Activated naive CD4-positive, alpha-beta T cell treated with anti-CD3 and anti-CD28 coated beads for 36 hours (primary cell): Measurements from ENCODE around the gene WDR62. TPM values are rescaled to one million over a fixed set of nuclear protein-coding genes. Genes with fewer than 3 reads are reported as not detected.

Experiments
- CTCF ChIA-PET: fragments of 350-600 bp; sonication (Branson Sonifier 250); formaldehyde crosslinking; loops from one replicate; lab custom pipeline; 2021; ENCODE audit warnings: antibody characterized with exemption; lab: Charles Lee
- DNase-seq: peaks from one replicate; pipeline ENCODE4 v3.0.0-alpha.2; 2020
- H3K27ac Mint-ChIP-seq: one replicate; pipeline ENCODE4 v1.8.0; 2021; ENCODE audit warnings: mild to moderate bottlenecking, mixed read lengths
- H3K27me3 Mint-ChIP-seq: one replicate; pipeline ENCODE4 v1.8.0; 2021; ENCODE audit warnings: low read depth, mixed read lengths
- H3K36me3 Mint-ChIP-seq: one replicate; pipeline ENCODE4 v1.8.0; 2021; ENCODE audit warnings: low read depth, mixed read lengths
- H3K4me1 Mint-ChIP-seq: one replicate; pipeline ENCODE4 v1.8.0; 2021; ENCODE audit warnings: low read depth, mixed read lengths
- H3K4me3 Mint-ChIP-seq: one replicate; pipeline ENCODE4 v1.8.0; 2021; ENCODE audit warnings: mild to moderate bottlenecking, moderate library complexity, mixed read lengths
- H3K9me3 Mint-ChIP-seq: one replicate; pipeline ENCODE4 v1.8.0; 2021; ENCODE audit warnings: mixed read lengths
- intact Hi-C: fragments of 100-400 bp; cut with micrococcal nuclease; formaldehyde crosslinking; loops from one replicate; pipeline ENCODE4 v1.15.1; 2023
- total RNA-seq, 2 experiments: library from RNA; stranded (reverse); gene quantifications; one replicate each; pipeline ENCODE4 v1.2.3, GENCODE V29; 2021

WDR62 gene
- total RNA-seq = 10 to 100 TPM; 23.7 to 25.6 TPM

DNA sequence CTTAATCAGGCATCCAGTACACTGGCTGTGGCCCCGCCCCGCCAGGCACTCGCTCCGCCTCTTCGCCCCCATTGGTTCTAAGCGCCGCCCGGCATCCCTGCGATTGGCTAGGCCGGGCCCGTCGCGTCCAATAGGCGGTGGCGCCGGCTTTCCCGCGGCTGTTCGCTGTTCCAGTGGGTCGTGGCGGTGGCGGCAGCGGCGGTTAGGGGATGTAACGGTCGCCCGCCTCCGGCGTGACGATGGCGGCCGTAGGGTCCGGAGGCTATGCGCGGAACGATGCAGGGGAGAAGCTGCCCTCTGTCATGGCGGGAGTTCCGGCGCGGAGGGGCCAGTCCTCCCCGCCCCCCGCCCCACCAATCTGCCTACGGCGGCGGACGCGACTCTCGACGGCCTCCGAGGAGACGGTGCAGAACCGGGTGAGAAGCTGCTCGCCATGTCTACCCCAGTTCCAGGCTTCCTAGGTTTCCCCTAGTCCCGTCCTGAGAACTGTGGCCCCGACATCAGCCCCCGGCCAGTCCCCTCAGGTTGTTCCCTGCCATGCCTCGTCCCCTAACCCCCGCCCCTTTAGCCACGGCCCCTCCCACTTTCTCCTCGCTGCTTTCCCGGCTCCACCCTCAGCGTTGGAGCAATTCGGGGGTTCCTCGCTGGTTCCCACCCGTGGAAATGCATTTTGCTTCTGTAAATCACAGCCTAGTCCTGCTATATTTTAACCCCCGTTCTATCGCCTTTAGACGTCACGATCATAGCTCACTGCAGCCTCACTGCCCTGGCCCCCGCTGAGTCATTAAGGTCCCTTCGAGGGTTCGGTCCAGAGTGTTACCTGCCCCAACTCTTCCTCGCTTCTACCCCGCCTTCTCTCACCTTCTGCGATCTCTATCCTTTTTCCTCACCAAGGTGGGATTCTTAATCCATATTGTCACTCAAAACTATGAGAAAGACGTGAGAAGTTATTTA, at the start of gene WDR62:
TSS of gene WDR62 (plus strand) at position 165 of the 954 bp plus-strand sequence. CDS start at position 240, 75 bp downstream.
- DNase-seq = peak; percentile 96
- H3K27ac Mint-ChIP-seq = peak within 1 kb of the TSS; percentile 98
- H3K4me3 Mint-ChIP-seq = peak within 1 kb of the TSS; percentile 94
- intact Hi-C loops = loop anchor here (1.0 to 5.0 kb wide), 13 partner anchors 41 to 338 kb away; partner anchors contain the start of genes ALKBH6, ARHGAP33, HSPB6 and KMT2B
- H3K4me1 Mint-ChIP-seq = peaks cover 18% of the 10 kb centered on the region
- H3K36me3 Mint-ChIP-seq = peaks cover 8% of the 10 kb centered on the region
- H3K9me3 Mint-ChIP-seq = no peaks in the 10 kb centered on the region
- no peaks in the 10 kb centered on the region for H3K27me3 Mint-ChIP-seq
- CTCF ChIA-PET = interaction anchor here (1.0 kb wide), 2 partner anchors 61 to 73 kb away, joined by 3 read pairs; no protein-coding TSS in a partner anchor

DNA sequence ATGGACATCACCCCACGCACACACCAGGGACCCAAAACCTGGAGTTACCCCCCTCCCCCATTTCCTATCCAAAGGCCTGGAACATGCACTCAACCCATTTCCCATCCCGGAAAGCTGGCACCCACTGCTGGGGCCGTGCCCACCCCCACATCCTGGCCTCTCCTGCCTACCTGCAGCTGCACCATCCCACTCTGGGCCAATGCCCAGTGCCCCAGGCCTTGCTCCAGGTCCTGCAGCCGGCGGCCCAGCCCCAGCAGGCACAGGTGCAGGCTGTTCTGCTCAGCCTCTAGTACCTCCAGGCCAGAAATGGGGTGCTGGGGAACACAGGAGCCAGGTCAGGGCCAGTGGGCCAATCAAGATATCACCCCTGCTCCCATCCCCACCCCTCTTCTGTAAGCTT, 47.7 kb upstream of the WDR62 start:
- CTCF ChIA-PET = no interaction called here
- Mint-ChIP-seq H3K9me3 (no peaks in the 10 kb centered on the region), H3K27me3 (no peaks in the 10 kb centered on the region), H3K36me3 (peaks cover 1% of the 10 kb centered on the region), H3K27ac (no peak overlapping the region), H3K4me3 (no peak overlapping the region), H3K4me1 (peaks cover 10% of the 10 kb centered on the region)
- intact Hi-C loops = no loop called here
- no peak for DNase-seq

DNA sequence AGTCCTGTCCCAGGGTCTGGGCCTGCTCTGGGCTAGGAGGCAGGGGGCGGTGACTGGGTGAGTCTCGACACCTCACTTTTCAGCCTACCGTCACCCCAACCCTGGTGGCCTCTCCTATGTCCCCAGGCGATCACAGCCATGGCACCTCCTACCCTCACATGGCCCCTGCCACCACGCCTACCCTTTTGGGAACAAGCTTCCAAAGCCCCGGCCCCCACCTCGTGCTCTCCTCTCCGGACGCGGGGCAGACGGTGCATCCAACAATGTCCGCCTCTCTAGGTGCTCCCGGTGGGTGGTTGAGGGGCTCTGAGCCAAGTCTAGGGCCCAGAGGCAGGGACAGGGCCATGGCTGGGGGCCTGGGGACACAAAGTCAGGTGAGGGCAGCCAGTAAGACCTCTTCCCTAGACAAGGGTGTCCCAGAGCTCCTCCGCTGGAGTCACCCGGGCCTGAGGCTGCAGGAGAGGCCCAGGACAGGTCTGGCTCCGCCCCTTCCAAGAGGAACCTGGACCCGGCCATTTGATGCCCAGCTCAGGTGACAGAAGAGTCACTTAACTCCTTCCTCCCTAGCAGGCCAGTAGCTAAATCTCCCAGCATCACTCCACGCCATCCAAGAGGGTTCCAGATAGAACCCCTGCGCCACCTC, 46.2 kb upstream of the WDR62 start, which contains the start of gene SYNE4:
TSS of gene SYNE4 (minus strand) at position 478 of the 643 bp plus-strand sequence. CDS start at position 346, 132 bp downstream.
- Mint-ChIP-seq H3K36me3 (peaks cover 1% of the 10 kb centered on the region), H3K4me3 (peak within 1 kb of the TSS; percentile 58), H3K27ac (no peak within 1 kb of the TSS), H3K27me3 (no peaks in the 10 kb centered on the region), H3K4me1 (peaks cover 13% of the 10 kb centered on the region), H3K9me3 (no peaks in the 10 kb centered on the region)
- CTCF ChIA-PET = interaction anchor here (0.6 kb wide), 1 partner anchor 76 kb away, joined by 4 read pairs; no protein-coding TSS in a partner anchor
- DNase-seq = no peak
- intact Hi-C loops = no loop called here

DNA sequence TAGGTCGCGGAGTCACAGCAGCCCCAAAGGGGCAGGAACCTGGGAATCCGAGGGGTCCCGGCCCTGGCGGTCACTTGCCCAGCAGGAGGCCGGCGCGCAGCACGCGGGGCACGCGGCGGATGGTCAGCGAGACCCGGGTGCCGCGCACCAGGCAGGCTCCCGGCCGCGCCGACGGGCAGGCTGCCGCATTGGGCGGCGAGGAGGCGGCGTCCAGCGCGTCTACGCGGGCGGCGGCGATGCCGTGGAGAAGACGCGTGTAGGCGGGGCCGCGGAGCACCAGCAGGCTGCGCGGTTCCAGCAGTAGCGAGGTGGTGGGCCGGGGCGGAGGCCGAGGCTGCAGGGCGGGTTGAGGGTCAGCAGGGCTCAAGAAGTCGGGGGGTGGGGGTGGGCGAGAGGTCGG, 45.5 kb upstream of the WDR62 start:
- H3K27ac Mint-ChIP-seq = no peak overlapping the region
- CTCF ChIA-PET = no interaction called here
- H3K9me3 Mint-ChIP-seq = no peaks in the 10 kb centered on the region
- peaks cover 1% of the 10 kb centered on the region for H3K36me3 Mint-ChIP-seq
- intact Hi-C loops = no loop called here
- peaks cover 17% of the 10 kb centered on the region for H3K4me1 Mint-ChIP-seq
- no peaks in the 10 kb centered on the region for H3K27me3 Mint-ChIP-seq
- DNase-seq = peak; percentile 50
- H3K4me3 Mint-ChIP-seq = peak overlapping the region; percentile 34

DNA sequence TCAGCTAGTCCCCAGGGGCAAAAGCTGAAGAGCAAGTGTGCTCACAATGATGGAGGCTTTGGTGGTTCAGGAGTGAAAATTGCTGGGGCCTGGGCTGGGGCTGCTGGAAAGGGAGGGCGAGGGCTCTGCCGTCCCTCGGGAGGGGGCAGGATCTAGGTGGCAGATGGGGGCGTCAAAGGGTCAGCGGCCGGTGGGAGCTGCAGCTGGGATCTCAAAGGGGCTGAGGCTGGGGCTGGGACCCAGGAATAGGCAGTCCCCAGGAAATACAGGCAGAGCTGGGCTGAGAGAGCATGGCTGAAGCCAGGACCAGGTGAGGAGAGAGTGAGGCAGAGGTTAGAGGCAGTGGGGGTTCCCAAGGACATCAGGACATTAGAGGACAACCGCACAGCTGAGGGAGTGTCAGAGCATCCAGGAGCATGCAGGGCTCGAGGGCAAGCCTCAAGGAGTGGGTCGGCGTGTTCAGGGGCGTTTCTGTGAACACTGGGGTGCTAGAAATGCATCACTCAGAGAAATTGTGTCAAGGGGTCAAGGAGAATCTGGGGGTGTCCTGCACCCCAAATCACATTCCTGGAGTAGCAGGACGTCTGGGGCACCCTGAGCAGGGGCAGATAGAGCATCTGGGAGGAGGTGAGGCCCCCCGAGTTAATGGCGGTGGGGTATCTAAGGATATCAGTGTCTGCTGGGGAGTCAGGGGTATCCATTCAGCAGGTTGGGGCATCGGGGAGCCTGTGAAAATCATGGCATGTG, 44.9 kb upstream of the WDR62 start:
- H3K27ac Mint-ChIP-seq = no peak overlapping the region
- CTCF ChIA-PET = no interaction called here
- peaks cover 1% of the 10 kb centered on the region for H3K36me3 Mint-ChIP-seq
- no peaks in the 10 kb centered on the region for H3K9me3 Mint-ChIP-seq
- intact Hi-C loops = no loop called here
- H3K4me3 Mint-ChIP-seq = peak overlapping the region; percentile 34
- H3K4me1 Mint-ChIP-seq = peaks cover 20% of the 10 kb centered on the region
- DNase-seq = no peak
- no peaks in the 10 kb centered on the region for H3K27me3 Mint-ChIP-seq

DNA sequence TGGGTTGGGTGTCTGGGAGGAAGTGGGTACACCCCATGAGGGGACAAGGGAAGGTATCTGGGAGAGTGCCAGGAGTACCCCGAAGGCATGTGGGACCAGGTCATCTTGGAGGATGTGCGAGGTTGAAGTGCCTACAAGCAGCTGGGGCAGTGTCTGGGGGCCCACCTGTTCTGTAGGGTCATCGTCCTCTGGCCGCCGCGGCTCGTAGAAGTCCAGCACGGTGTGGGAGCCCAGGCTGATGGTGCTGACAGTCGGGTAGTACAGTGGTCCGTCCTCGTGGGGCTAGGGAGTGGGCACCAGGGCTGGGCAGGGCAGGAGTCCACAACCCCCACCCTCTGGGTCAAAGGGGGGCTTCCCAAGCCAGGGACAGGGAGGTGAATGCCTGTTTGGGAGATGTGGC, 44.3 kb upstream of the WDR62 start:
- Mint-ChIP-seq H3K27me3 (no peaks in the 10 kb centered on the region), H3K36me3 (peaks cover 1% of the 10 kb centered on the region), H3K9me3 (no peaks in the 10 kb centered on the region), H3K4me3 (no peak overlapping the region), H3K27ac (no peak overlapping the region), H3K4me1 (peaks cover 26% of the 10 kb centered on the region)
- DNase-seq = no peak
- CTCF ChIA-PET = no interaction called here
- intact Hi-C loops = no loop called here

DNA sequence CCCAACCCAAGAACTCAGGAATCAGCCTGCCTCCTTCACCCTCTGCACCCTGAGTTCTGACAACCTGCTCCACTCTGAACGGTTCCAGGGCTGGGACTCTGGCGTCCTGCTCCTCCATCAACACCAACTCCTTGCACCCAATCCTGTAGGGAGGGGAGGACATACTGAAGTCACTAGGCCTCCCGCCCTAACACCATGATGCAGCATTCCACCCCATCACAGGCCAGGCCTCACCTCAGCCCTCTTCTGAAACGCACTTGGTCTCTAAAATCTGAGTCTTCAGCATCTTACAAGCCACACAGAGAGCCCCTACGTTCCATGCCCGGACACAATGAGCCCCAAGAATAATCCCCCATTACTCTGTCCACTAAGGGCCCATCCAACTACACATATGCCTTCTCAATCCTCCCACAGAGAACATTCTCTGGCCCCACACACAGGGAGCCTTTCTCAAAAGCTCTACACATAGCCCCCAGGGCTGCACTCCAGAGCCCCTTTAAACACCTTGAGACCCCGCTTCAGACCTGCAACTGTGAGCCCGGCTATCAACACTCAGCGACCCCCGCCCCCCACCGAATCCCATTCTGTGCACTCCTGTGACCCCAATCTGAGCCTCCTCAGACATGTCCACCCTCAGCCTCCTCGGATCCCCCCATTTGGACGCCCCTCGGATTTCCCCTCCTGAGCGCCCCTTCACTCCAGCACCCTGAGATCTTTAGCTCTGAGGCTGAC, 41.3 kb upstream of the WDR62 start:
- Mint-ChIP-seq H3K27me3 (no peaks in the 10 kb centered on the region), H3K36me3 (peaks cover 5% of the 10 kb centered on the region), H3K4me3 (peak overlapping the region; percentile 97), H3K27ac (peak overlapping the region; percentile 93), H3K4me1 (peaks cover 31% of the 10 kb centered on the region), H3K9me3 (no peaks in the 10 kb centered on the region)
- peak; percentile 10 for DNase-seq
- intact Hi-C loops = loop anchor here (1.0 kb wide), 11 partner anchors 18 to 300 kb away; partner anchors contain the start of genes CAPNS1, NFKBID, PROSER3 and PSENEN
- CTCF ChIA-PET = interaction anchor here (0.6 to 1.1 kb wide), 3 partner anchors 64 to 114 kb away, joined by 3 read pairs; no protein-coding TSS in a partner anchor

DNA sequence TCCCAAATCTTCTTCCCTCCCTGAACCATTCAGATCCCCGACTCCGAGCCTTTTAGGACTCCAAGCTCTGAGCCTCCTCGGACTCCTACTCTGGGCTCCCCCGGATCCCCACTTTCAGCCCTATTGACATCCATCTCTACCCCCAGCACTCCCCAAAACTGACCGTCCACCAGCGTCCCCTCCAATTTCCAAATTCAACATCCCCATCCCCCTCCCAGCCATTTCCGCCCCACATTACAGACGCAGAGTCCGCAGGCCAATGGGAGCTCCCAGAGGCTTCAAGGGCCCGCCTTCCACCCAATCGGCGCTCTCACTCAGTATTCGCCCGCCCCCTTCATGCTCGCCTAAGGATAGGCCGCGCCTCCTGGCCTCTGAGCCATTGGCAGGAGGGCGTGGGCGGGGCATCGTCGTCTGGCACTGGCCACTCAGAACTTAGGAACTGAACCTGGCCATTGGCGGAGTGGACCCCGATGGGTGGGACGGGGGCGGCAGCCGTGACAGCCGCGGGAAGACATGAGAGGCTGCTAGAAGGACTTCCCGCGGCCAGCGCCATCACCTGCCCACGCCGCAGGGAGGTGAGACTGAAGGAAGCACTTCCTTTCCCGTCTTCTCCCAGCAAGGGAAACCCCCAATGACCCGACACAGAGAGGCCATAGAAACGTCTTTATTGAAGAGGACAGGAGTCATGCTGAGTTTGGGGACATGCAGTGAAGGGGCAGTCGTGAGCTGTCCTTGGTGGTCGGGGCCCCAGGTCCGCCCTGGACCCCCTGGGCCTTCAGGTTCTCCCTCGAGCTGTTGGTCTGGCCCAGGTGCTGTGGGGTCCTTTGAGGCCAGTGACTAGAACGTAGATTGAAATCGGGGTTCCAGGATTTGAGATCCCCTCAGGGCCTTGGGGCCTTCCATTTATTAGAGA, 40.4 kb upstream of the WDR62 start, which contains the start of gene ALKBH6:
TSS of gene ALKBH6 (minus strand) at position 202 of the 913 bp plus-strand sequence. CDS start 816 bp downstream, outside the sequence.
- Mint-ChIP-seq H3K4me3 (peak within 1 kb of the TSS; percentile 97), H3K36me3 (peaks cover 8% of the 10 kb centered on the region), H3K9me3 (no peaks in the 10 kb centered on the region), H3K27me3 (no peaks in the 10 kb centered on the region), H3K27ac (peak within 1 kb of the TSS; percentile 94), H3K4me1 (peaks cover 27% of the 10 kb centered on the region)
- DNase-seq = peak; percentile 100
- CTCF ChIA-PET = interaction anchor here (0.6 to 1.1 kb wide), 3 partner anchors 65 to 114 kb away, joined by 3 read pairs; no protein-coding TSS in a partner anchor
- intact Hi-C loops = loop anchor here (1.0 kb wide), 11 partner anchors 19 to 301 kb away; partner anchors contain the start of genes CAPNS1, NFKBID, PROSER3 and PSENEN

DNA sequence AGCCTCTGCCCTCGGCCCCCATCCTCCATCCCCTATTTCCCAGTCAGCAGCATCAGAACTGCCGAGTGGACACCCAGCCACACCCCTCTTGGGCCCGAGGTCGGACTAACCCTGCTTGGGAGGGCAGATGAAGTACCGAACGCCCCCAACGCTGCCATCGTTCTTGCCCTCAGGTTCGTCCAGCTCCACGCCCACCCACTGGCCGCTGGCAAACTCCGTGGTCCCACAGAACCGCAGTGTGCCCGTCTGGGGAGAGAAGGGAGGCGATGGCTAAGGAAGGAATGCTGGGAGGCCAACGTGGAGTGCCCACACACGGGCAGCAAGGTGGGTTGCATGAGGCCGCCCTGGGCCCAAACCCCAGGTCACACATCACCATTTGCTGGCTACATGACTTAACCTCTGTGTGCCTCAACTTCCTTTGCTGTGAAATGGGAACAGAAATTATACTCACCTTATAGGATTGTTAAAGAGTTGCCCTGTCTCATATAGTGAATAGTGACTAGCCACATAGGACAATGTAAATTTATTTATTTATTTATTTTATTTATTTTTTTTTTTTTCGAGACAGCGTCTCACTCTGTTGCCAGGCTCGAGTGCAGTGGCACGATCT, 35.5 kb upstream of the WDR62 start:
- no peaks in the 10 kb centered on the region for H3K27me3 Mint-ChIP-seq

DNA sequence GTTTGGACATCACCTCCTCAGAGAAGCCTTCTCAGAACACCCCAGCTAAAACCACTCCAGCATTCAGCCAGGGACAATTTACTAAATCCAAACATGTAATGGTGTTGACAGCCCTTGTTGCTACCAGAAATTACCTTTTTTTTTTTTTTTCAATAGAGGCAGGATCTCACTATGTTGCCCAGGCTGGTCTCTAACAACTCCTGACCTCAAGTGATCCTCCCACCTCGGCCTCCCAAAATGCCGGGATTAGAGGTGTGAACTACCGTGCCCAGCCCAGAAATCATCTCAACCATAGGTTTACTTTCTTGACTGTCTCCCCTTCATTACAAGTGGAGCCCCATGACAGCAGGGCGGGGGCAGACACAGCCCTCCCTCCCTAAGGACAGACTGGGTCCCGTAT, 31.3 kb upstream of the WDR62 start:
- Mint-ChIP-seq H3K4me1 (no peaks in the 10 kb centered on the region), H3K27me3 (no peaks in the 10 kb centered on the region), H3K4me3 (no peak overlapping the region), H3K36me3 (peaks cover 22% of the 10 kb centered on the region), H3K27ac (no peak overlapping the region), H3K9me3 (no peaks in the 10 kb centered on the region)
- no peak for DNase-seq
- CTCF ChIA-PET = no interaction called here
- intact Hi-C loops = no loop called here

More for the DNA sequence above, 35.5 kb upstream of the WDR62 start:
- no peak for DNase-seq
- no peak overlapping the region for H3K4me3 Mint-ChIP-seq
- H3K4me1 Mint-ChIP-seq = peaks cover 14% of the 10 kb centered on the region
- no peaks in the 10 kb centered on the region for H3K9me3 Mint-ChIP-seq
- H3K36me3 Mint-ChIP-seq = peaks cover 25% of the 10 kb centered on the region
- intact Hi-C loops = no loop called here
- CTCF ChIA-PET = no interaction called here
- no peak overlapping the region for H3K27ac Mint-ChIP-seq
